IPS-18a (cell line): ENCODE data around the gene NME2.

Experiments
- H3K27ac ChIP-seq: one replicate; pipeline ENCODE4 v1.5.1; 2013; ENCODE audit warnings: low read length
- H3K27me3 ChIP-seq: one replicate; pipeline ENCODE4 v1.6.1; 2013; ENCODE audit warnings: mild to moderate bottlenecking, low read length; ENCODE audit not compliant: control insufficient read depth, insufficient read depth
- H3K36me3 ChIP-seq: one replicate; pipeline ENCODE4 v1.6.1; 2013; ENCODE audit warnings: low read depth, low read length; ENCODE audit not compliant: control insufficient read depth
- H3K4me1 ChIP-seq: one replicate; pipeline ENCODE4 v1.6.1; 2013; ENCODE audit warnings: low read depth, low read length; ENCODE audit not compliant: control insufficient read depth
- H3K4me3 ChIP-seq: one replicate; pipeline ENCODE4 v1.5.1; 2013; ENCODE audit warnings: low read length
- H3K9ac ChIP-seq: one replicate; pipeline ENCODE4 v1.6.1; 2013; ENCODE audit warnings: mild to moderate bottlenecking, low read length, moderate library complexity
- H3K9me3 ChIP-seq: one replicate; pipeline ENCODE4 v1.6.1; 2013; ENCODE audit warnings: low read depth, low read length; ENCODE audit not compliant: control insufficient read depth

The NME2 gene

GRCh38 chr17:51185763-51186332, 19.6 kb downstream of the NME2 start:
- Histone ChIP-seq H3K36me3 (peaks cover 74% of the 10 kb centered on the region), H3K9ac (no peak overlapping the region), H3K27me3 (no peaks in the 10 kb centered on the region), H3K9me3 (no peaks in the 10 kb centered on the region), H3K4me1 (no peaks in the 10 kb centered on the region), H3K4me3 (no peak overlapping the region), H3K27ac (no peak overlapping the region)

DNA sequence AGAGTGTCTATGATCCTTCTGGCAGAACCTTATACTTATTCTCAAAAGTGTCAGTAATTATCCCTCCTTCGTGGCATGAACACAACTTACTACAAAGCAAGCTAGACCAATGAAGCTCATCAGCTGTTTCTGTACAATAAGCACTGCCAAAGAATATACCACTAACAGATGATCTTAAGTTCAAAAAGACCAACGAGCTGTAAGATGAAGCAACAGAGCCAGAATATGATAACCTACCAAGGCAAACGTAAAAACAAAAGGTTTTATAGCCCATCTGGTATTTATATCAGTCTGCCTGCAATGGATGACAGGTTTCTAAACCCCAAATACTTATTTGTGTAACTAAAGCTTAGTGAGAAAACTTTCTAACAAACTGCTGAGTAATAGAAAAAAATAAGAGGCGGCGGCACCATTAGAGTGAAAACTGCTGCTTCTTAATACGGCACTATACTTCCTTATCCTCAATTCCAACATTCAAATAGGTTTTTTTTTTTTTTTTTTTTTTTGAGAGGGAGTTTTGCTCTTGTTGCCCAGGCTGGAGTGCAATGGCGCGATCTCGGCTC, 22.1 kb downstream of the NME2 start:
- no peak overlapping the region for H3K27ac ChIP-seq
- no peaks in the 10 kb centered on the region for H3K9me3 ChIP-seq
- H3K27me3 ChIP-seq, result no peaks in the 10 kb centered on the region
- H3K36me3 ChIP-seq, result peaks cover 81% of the 10 kb centered on the region
- H3K9ac ChIP-seq, result no peak overlapping the region
- no peak overlapping the region for H3K4me3 ChIP-seq
- H3K4me1 ChIP-seq, result no peaks in the 10 kb centered on the region

DNA sequence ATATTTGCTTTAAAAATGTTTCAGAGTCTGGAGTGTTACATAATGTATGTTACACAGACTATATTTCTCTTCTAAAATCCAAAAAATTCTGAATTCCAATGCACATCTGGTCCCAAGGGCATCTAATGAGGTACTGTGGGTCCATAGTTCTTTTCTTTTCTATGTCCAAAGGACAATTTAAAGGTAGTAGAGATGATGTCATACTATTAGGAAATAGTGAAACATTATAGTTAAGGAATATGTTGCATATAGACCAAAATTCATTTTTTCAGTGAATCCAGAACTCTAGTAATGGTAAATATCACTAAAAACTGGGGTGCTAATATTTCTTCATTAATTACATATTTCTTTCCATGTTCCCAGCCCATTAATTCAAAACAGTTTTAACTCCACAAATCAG, 23.0 kb downstream of the NME2 start:
- Histone ChIP-seq H3K27ac (no peak overlapping the region), H3K4me3 (no peak overlapping the region), H3K9ac (no peak overlapping the region), H3K4me1 (no peaks in the 10 kb centered on the region), H3K27me3 (no peaks in the 10 kb centered on the region), H3K36me3 (peaks cover 81% of the 10 kb centered on the region), H3K9me3 (no peaks in the 10 kb centered on the region)

GRCh38 chr17:51189628-51190027, 23.4 kb downstream of the NME2 start:
- H3K4me3 ChIP-seq, result no peak overlapping the region
- no peaks in the 10 kb centered on the region for H3K4me1 ChIP-seq
- H3K36me3 ChIP-seq, result peaks cover 79% of the 10 kb centered on the region
- no peak overlapping the region for H3K27ac ChIP-seq
- no peaks in the 10 kb centered on the region for H3K9me3 ChIP-seq
- no peak overlapping the region for H3K9ac ChIP-seq
- no peaks in the 10 kb centered on the region for H3K27me3 ChIP-seq

GRCh38 chr17:51191895-51192294, 25.7 kb downstream of the NME2 start:
- Histone ChIP-seq H3K4me1 (no peaks in the 10 kb centered on the region), H3K9ac (no peak overlapping the region), H3K27ac (no peak overlapping the region), H3K27me3 (no peaks in the 10 kb centered on the region), H3K36me3 (peaks cover 71% of the 10 kb centered on the region), H3K9me3 (no peaks in the 10 kb centered on the region), H3K4me3 (no peak overlapping the region)

GRCh38 chr17:51197754-51198153, 31.5 kb downstream of the NME2 start:
- H3K9me3 ChIP-seq, result no peaks in the 10 kb centered on the region
- H3K27ac ChIP-seq, result no peak overlapping the region
- H3K4me3 ChIP-seq, result no peak overlapping the region
- H3K27me3 ChIP-seq, result no peaks in the 10 kb centered on the region
- H3K9ac ChIP-seq, result no peak overlapping the region
- no peaks in the 10 kb centered on the region for H3K4me1 ChIP-seq
- peaks cover 79% of the 10 kb centered on the region for H3K36me3 ChIP-seq

GRCh38 chr17:51200295-51200694, 34.1 kb downstream of the NME2 start:
- Histone ChIP-seq H3K36me3 (peaks cover 77% of the 10 kb centered on the region), H3K27me3 (no peaks in the 10 kb centered on the region), H3K4me1 (no peaks in the 10 kb centered on the region), H3K4me3 (no peak overlapping the region), H3K27ac (no peak overlapping the region), H3K9ac (no peak overlapping the region), H3K9me3 (no peaks in the 10 kb centered on the region)

- H3K4me1 ChIP-seq, result no peaks in the 10 kb centered on the region
- H3K9ac ChIP-seq, result no peak overlapping the region
- no peak overlapping the region for H3K27ac ChIP-seq
- no peaks in the 10 kb centered on the region for H3K9me3 ChIP-seq
- H3K4me3 ChIP-seq, result no peak overlapping the region
- H3K36me3 ChIP-seq, result peaks cover 78% of the 10 kb centered on the region
- no peaks in the 10 kb centered on the region for H3K27me3 ChIP-seq
Observed at GRCh38 chr17:51200846-51201245, 34.6 kb downstream of the NME2 start.

- Histone ChIP-seq H3K9ac (no peak overlapping the region), H3K9me3 (no peaks in the 10 kb centered on the region), H3K36me3 (peaks cover 87% of the 10 kb centered on the region), H3K27me3 (no peaks in the 10 kb centered on the region), H3K4me1 (no peaks in the 10 kb centered on the region), H3K4me3 (no peak overlapping the region), H3K27ac (no peak overlapping the region)
Observed at GRCh38 chr17:51203838-51204237, 37.6 kb downstream of the NME2 start.

GRCh38 chr17:51214920-51215319, 48.7 kb downstream of the NME2 start:
- Histone ChIP-seq H3K27me3 (no peaks in the 10 kb centered on the region), H3K4me1 (no peaks in the 10 kb centered on the region), H3K27ac (no peak overlapping the region), H3K9ac (no peak overlapping the region), H3K4me3 (no peak overlapping the region), H3K9me3 (no peaks in the 10 kb centered on the region), H3K36me3 (peaks cover 75% of the 10 kb centered on the region)

DNA sequence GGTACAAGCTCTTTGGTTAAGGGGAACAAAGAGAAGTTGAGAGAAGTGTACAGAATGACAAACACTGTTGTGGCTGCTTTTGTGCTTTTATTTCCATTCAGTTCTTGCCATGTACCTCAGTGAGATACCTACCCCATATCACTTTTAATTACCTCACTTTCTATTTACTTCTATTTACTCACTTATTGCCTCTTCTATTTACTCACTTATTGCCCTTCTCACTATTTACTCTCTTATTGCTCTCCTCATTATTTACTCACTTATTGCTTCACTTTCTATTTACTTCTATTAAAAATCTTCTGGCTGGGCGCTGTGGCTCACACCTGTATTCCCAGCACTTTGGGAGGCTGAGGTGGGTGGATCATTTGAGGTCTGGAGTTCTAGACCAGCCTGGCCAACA, 51.7 kb downstream of the NME2 start:
- Histone ChIP-seq H3K9ac (no peak overlapping the region), H3K9me3 (no peaks in the 10 kb centered on the region), H3K4me1 (no peaks in the 10 kb centered on the region), H3K27me3 (no peaks in the 10 kb centered on the region), H3K27ac (no peak overlapping the region), H3K36me3 (peaks cover 86% of the 10 kb centered on the region), H3K4me3 (no peak overlapping the region)

DNA sequence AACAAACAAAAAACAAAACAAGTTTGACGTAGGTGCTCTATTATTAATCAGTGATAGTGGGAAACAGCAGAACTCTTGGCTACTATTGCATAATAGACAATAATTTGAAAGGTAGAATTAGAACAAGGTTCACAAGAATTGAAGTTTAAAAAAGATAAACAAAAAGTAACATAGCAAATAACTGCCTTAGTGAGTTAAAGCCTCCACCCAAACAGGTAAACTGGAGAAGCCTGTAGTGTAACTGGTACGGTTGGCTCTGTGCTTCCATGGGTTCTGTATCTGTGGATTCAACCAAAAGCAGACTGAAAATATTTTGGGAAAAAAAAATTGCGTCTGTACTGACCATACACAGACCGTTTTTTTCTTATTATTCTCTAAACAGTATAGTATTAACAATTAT, 55.1 kb downstream of the NME2 start:
- Histone ChIP-seq H3K36me3 (peaks cover 74% of the 10 kb centered on the region), H3K4me1 (no peaks in the 10 kb centered on the region), H3K27ac (no peak overlapping the region), H3K9ac (no peak overlapping the region), H3K9me3 (no peaks in the 10 kb centered on the region), H3K27me3 (no peaks in the 10 kb centered on the region), H3K4me3 (no peak overlapping the region)
